Osteoblast (primary cell): ENCODE measurements around the gene ABLIM1. TPM values are rescaled to one million over a fixed set of nuclear protein-coding genes. Genes with fewer than 3 reads are reported as not detected.

Source experiments
- DNase-seq: peaks from one replicate; pipeline ENCODE4 v3.0.0; 2011; ENCODE audit warnings: low spot score, mixed read lengths; ENCODE audit not compliant: insufficient read length; ENCODE audit errors: missing footprints
- H2AFZ ChIP-seq: 2 replicates; pipeline ENCODE4 v1.6.0; 2011; ENCODE audit warnings: mild to moderate bottlenecking, low read length
- H3K27ac ChIP-seq: 2 replicates; pipeline ENCODE4 v1.5.1; 2011; ENCODE audit warnings: mild to moderate bottlenecking, low read depth, low read length, moderate library complexity
- H3K27me3 ChIP-seq: 2 replicates; pipeline ENCODE4 v1.6.0; 2012; ENCODE audit warnings: mild to moderate bottlenecking, control low read depth, inconsistent platforms, low read length, moderate library complexity; ENCODE audit not compliant: insufficient read depth
- H3K36me3 ChIP-seq: 2 replicates; pipeline ENCODE4 v1.5.1; 2011; ENCODE audit warnings: mild to moderate bottlenecking, low read length, control low read depth, moderate library complexity; ENCODE audit not compliant: insufficient read depth
- H3K4me1 ChIP-seq: 2 replicates; pipeline ENCODE4 v1.5.1; 2011; ENCODE audit warnings: mild to moderate bottlenecking, low read length, control low read depth, moderate library complexity; ENCODE audit not compliant: insufficient read depth
- H3K4me2 ChIP-seq: 2 replicates; pipeline ENCODE4 v1.6.0; 2011; ENCODE audit warnings: mild to moderate bottlenecking, low read length; ENCODE audit not compliant: insufficient read depth
- H3K4me3 ChIP-seq: fragments of 200-600 bp; sonication (generic); 3 replicates; pipeline ENCODE4 v1.5.1; 2012; ENCODE audit warnings: mild to moderate bottlenecking, low read length, inconsistent platforms; ENCODE audit not compliant: insufficient read depth
- H3K79me2 ChIP-seq: 2 replicates; pipeline ENCODE4 v1.6.0; 2012; ENCODE audit warnings: mild to moderate bottlenecking, low read length, control low read depth, inconsistent platforms; ENCODE audit not compliant: insufficient read depth
- H3K9me3 ChIP-seq: 2 replicates; pipeline ENCODE4 v1.5.1; 2011; ENCODE audit warnings: low read depth, low read length, control low read depth
- H4K20me1 ChIP-seq: 2 replicates; pipeline ENCODE4 v1.6.0; 2012; ENCODE audit warnings: mild to moderate bottlenecking, low read length, control low read depth; ENCODE audit not compliant: insufficient read depth
- CTCF ChIP-seq: IDR thresholded peaks from 2 replicates; pipeline ENCODE4 v1.5.1; 2011; ENCODE audit warnings: mild to moderate bottlenecking, low read depth, low read length, moderate library complexity; ENCODE audit errors: extremely low read depth
- total RNA-seq: library from RNA; depleted of rRNA; stranded (reverse); fragments of >200 nt; gene quantifications from 2 replicates; pipeline ENCODE4 v1.2.3, GENCODE V29; 2012

Gene ABLIM1
- total RNA-seq, 1 donor = 11.2 TPM

- no peak for DNase-seq
- Histone ChIP-seq H3K36me3 (no peaks in the 10 kb centered on the region), H2AFZ (no peak overlapping the region), H3K4me2 (no peak overlapping the region), H3K4me3 (no peak overlapping the region), H3K9me3 (no peaks in the 10 kb centered on the region), H3K4me1 (peaks cover 7% of the 10 kb centered on the region), H3K27me3 (no peaks in the 10 kb centered on the region), H4K20me1 (no peaks in the 10 kb centered on the region), H3K27ac (no peak overlapping the region), H3K79me2 (no peaks in the 10 kb centered on the region)
- TF ChIP-seq CTCF = no peak
Measured at GRCh38 chr10:114544045-114544659, 113.9 kb downstream of the ABLIM1 start.

DNA sequence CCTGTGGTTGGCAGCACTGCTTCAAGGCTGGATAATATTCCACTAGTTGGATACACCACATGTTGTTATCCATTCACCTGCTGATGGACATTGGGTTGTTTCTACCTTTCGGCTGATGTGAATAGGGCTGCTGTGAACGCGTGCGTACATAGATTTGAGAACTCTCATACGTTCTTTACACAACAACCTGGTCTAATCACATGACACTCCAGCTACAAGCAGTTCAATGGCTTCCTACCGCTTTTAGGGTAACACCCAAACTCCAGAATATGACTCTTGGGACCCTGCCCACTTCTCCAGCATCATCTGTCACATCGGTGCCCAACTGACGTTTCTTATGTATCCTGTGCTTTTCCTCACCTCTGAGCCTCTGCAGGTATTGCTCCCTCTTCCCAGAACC lies 114.6 kb downstream of the ABLIM1 start:
- H3K4me2 ChIP-seq = no peak overlapping the region
- H4K20me1 ChIP-seq = no peaks in the 10 kb centered on the region
- peaks cover 7% of the 10 kb centered on the region for H3K4me1 ChIP-seq
- TF ChIP-seq CTCF = no peak
- no peaks in the 10 kb centered on the region for H3K36me3 ChIP-seq
- H3K79me2 ChIP-seq = no peaks in the 10 kb centered on the region
- H3K27ac ChIP-seq = no peak overlapping the region
- no peaks in the 10 kb centered on the region for H3K27me3 ChIP-seq
- H3K9me3 ChIP-seq = no peaks in the 10 kb centered on the region
- DNase-seq = no peak
- no peak overlapping the region for H2AFZ ChIP-seq
- H3K4me3 ChIP-seq = no peak overlapping the region

GRCh38 chr10:114542373-114542772 lies 115.7 kb downstream of the ABLIM1 start:
- Histone ChIP-seq H3K4me1 (peaks cover 7% of the 10 kb centered on the region), H3K27ac (no peak overlapping the region), H3K9me3 (no peaks in the 10 kb centered on the region), H4K20me1 (no peaks in the 10 kb centered on the region), H3K36me3 (no peaks in the 10 kb centered on the region), H2AFZ (no peak overlapping the region), H3K4me3 (no peak overlapping the region), H3K79me2 (no peaks in the 10 kb centered on the region), H3K27me3 (no peaks in the 10 kb centered on the region), H3K4me2 (no peak overlapping the region)
- peak; percentile 50 for DNase-seq
- no peak for TF ChIP-seq CTCF

GRCh38 chr10:114541797-114542160 lies 116.3 kb downstream of the ABLIM1 start:
- Histone ChIP-seq H3K79me2 (no peaks in the 10 kb centered on the region), H3K4me3 (no peak overlapping the region), H3K4me2 (no peak overlapping the region), H3K27ac (no peak overlapping the region), H3K27me3 (no peaks in the 10 kb centered on the region), H3K4me1 (peaks cover 7% of the 10 kb centered on the region), H3K36me3 (no peaks in the 10 kb centered on the region), H4K20me1 (no peaks in the 10 kb centered on the region), H2AFZ (no peak overlapping the region), H3K9me3 (no peaks in the 10 kb centered on the region)
- no peak for TF ChIP-seq CTCF
- no peak for DNase-seq
